ENCODE measurements around the gene PLLP. TPM values are rescaled to one million over a fixed set of nuclear protein-coding genes. Genes with fewer than 3 reads are reported as not detected.
A peak's percentile ranks its signal among the peaks of the same experiment; 100 is the strongest.

The PLLP gene
- total and polyA plus RNA-seq, 2 donors (not counting 1 experiment from before 2014, with no cell fraction given) = 0.15 TPM; not detected in 1

DNA sequence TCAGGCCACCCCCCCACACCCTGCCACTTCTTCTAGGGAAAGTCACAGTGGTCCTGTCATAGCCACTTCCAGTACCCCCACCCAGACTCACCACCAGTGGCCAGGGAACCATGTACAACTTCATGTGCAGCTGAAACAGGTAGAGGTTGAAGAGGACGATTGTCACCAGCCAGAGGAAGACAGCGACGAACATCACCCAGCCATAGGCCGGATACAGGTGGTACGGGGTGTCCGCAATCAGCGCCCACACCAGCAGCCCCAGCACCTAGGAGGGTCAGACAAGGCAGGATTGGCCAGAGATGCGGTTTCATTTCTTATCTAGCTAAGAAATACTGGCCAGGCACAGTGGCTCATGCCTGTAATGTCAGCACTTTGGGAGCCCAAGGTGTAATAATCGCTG lies 22.7 kb downstream of the PLLP start:
- Mint-ChIP-seq H3K27me3 (no peaks in the 10 kb centered on the region), H3K27ac (no peak overlapping the region), H3K9me3 (ENCODE audit: insufficient read depth) (no peaks in the 10 kb centered on the region), H3K4me1 (peaks cover 9% of the 10 kb centered on the region), H3K4me3 (no peak overlapping the region)
- POLR2A ChIA-PET = no interaction called here
- no peaks in the 10 kb centered on the region for H3K79me2 ChIP-seq (ENCODE audit: control insufficient read depth, insufficient read depth, low read length)
- H3K4me3 ChIP-seq (ENCODE audit: control extremely low read depth in 1 of 5, extremely low read depth in 1 of 5, insufficient read depth in 1 of 5, low read depth in 2 of 5, low read length in 4 of 5) = no peak overlapping the region
- H3K27ac ChIP-seq (ENCODE audit: low read length in 2 of 2) = no peak overlapping the region
- H3K9ac ChIP-seq (ENCODE audit: low read length) = no peak overlapping the region
- H3K9me3 ChIP-seq (ENCODE audit: control extremely low read depth in 1 of 3, control insufficient read depth in 2 of 3, insufficient read depth in 1 of 3, low read length in 2 of 3) = no peaks in the 10 kb centered on the region
- no peaks in the 10 kb centered on the region for H4K20me1 ChIP-seq (ENCODE audit: control insufficient read depth, insufficient read depth, low read length, poor library complexity, severe bottlenecking)
- no peak for ATAC-seq (ENCODE audit: low read depth)
- TF ChIP-seq EZH2 (IDR thresholded peaks at IDR 0.05; ENCODE audit: borderline replicate concordance, insufficient read depth, low read depth, low read length, poor library complexity, severe bottlenecking) = no peak
- TF ChIP-seq, protein P1, sequence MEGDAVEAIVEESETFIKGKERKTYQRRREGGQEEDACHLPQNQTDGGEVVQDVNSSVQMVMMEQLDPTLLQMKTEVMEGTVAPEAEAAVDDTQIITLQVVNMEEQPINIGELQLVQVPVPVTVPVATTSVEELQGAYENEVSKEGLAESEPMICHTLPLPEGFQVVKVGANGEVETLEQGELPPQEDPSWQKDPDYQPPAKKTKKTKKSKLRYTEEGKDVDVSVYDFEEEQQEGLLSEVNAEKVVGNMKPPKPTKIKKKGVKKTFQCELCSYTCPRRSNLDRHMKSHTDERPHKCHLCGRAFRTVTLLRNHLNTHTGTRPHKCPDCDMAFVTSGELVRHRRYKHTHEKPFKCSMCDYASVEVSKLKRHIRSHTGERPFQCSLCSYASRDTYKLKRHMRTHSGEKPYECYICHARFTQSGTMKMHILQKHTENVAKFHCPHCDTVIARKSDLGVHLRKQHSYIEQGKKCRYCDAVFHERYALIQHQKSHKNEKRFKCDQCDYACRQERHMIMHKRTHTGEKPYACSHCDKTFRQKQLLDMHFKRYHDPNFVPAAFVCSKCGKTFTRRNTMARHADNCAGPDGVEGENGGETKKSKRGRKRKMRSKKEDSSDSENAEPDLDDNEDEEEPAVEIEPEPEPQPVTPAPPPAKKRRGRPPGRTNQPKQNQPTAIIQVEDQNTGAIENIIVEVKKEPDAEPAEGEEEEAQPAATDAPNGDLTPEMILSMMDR (IDR thresholded peaks at IDR 0.05) = no peak
- no peak overlapping the region for H2AFZ ChIP-seq (ENCODE audit: insufficient read depth, low read depth, low read length, poor library complexity, severe bottlenecking)
- no peak overlapping the region for H3K4me2 ChIP-seq (replicated peaks; ENCODE audit: low read depth, low read length, poor library complexity, severe bottlenecking)
- H3K36me3 ChIP-seq (replicated peaks in 1 of 2; ENCODE audit: control extremely low read depth in 1 of 2, control insufficient read depth in 1 of 2, extremely low read depth in 1 of 2, insufficient read depth in 2 of 2, low read length in 1 of 2) = no peaks in the 10 kb centered on the region
- CTCF ChIA-PET = no interaction called here
- WGBS (ENCODE audit: insufficient coverage) = 95% methylated on average over 8 of the region's 9 CpGs
- intact Hi-C loops (cut with micrococcal nuclease) = no loop called here
- H3K4me1 ChIP-seq (ENCODE audit: control insufficient read depth in 2 of 2, insufficient read depth in 2 of 2, low read length in 2 of 2) = peaks cover 0 to 15% of the 10 kb centered on the region in 2 donors
- no peaks in the 10 kb centered on the region for H3K27me3 ChIP-seq (replicated peaks in 1 of 4; ENCODE audit: control extremely low read depth in 1 of 4, control insufficient read depth in 3 of 4, insufficient read depth in 4 of 4, low read length in 3 of 4)
- no peak for DNase-seq

- H3K4me1 ChIP-seq (ENCODE audit: control insufficient read depth in 2 of 2, insufficient read depth in 2 of 2, low read length in 2 of 2) = peaks cover 0 to 15% of the 10 kb centered on the region in 2 donors
- TF ChIP-seq, protein P1 (IDR thresholded peaks at IDR 0.05) = no peak
- no peak for TF ChIP-seq EZH2 (IDR thresholded peaks at IDR 0.05; ENCODE audit: borderline replicate concordance, insufficient read depth, low read depth, low read length, poor library complexity, severe bottlenecking)
- H3K9me3 ChIP-seq (ENCODE audit: control extremely low read depth in 1 of 3, control insufficient read depth in 2 of 3, insufficient read depth in 1 of 3, low read length in 2 of 3) = no peaks in the 10 kb centered on the region
- H3K27ac ChIP-seq (ENCODE audit: low read length in 2 of 2) = no peak overlapping the region
- no peaks in the 10 kb centered on the region for H3K79me2 ChIP-seq (ENCODE audit: control insufficient read depth, insufficient read depth, low read length)
- peak overlapping the region; percentile 46 for H3K27ac Mint-ChIP-seq
- peaks cover 8% of the 10 kb centered on the region for H3K4me1 Mint-ChIP-seq
- H2AFZ ChIP-seq (ENCODE audit: insufficient read depth, low read depth, low read length, poor library complexity, severe bottlenecking) = peak overlapping the region; percentile 58
- ChIA-PET CTCF (no interaction called here), POLR2A (no interaction called here)
- H3K4me3 Mint-ChIP-seq = peak overlapping the region; percentile 48
- H3K27me3 Mint-ChIP-seq = no peaks in the 10 kb centered on the region
- no peaks in the 10 kb centered on the region for H4K20me1 ChIP-seq (ENCODE audit: control insufficient read depth, insufficient read depth, low read length, poor library complexity, severe bottlenecking)
- H3K4me3 ChIP-seq (ENCODE audit: control extremely low read depth in 1 of 5, extremely low read depth in 1 of 5, insufficient read depth in 1 of 5, low read depth in 2 of 5, low read length in 4 of 5) = no peak overlapping the region
- 64% methylated on average over 15 of the region's 16 CpGs for WGBS (ENCODE audit: insufficient coverage)
- H3K36me3 ChIP-seq (replicated peaks in 1 of 2; ENCODE audit: control extremely low read depth in 1 of 2, control insufficient read depth in 1 of 2, extremely low read depth in 1 of 2, insufficient read depth in 2 of 2, low read length in 1 of 2) = peaks cover 0 to 3% of the 10 kb centered on the region in 2 experiments
- H3K4me2 ChIP-seq (replicated peaks; ENCODE audit: low read depth, low read length, poor library complexity, severe bottlenecking) = peak overlapping the region; percentile 25
- H3K27me3 ChIP-seq (replicated peaks in 1 of 4; ENCODE audit: control extremely low read depth in 1 of 4, control insufficient read depth in 3 of 4, insufficient read depth in 4 of 4, low read length in 3 of 4) = no peaks in the 10 kb centered on the region
- H3K9me3 Mint-ChIP-seq (ENCODE audit: insufficient read depth) = no peaks in the 10 kb centered on the region
- no peak overlapping the region for H3K9ac ChIP-seq (ENCODE audit: low read length)
- DNase-seq (peak; percentile 31), ATAC-seq (ENCODE audit: low read depth) (no peak)
- intact Hi-C loops (cut with micrococcal nuclease) = no loop called here
Measured at GRCh38 chr16:57260294-57260929, 24.1 kb downstream of the PLLP start.
